HG03066 (cell line): ENCODE measurements around the gene STK24.
"Not testable (repeated sequence)": the region's sequence is repeated elsewhere in the genome, so short reads cannot be mapped to it uniquely, and the experiment has no call there.

Experiments
- ATAC-seq: cut with Tn5 transposase; IDR thresholded peaks from one replicate; pipeline ENCODE4 v1.9.1; 2021; ENCODE audit warnings: low read depth; ENCODE audit not compliant: unreplicated experiment

STK24 gene

DNA sequence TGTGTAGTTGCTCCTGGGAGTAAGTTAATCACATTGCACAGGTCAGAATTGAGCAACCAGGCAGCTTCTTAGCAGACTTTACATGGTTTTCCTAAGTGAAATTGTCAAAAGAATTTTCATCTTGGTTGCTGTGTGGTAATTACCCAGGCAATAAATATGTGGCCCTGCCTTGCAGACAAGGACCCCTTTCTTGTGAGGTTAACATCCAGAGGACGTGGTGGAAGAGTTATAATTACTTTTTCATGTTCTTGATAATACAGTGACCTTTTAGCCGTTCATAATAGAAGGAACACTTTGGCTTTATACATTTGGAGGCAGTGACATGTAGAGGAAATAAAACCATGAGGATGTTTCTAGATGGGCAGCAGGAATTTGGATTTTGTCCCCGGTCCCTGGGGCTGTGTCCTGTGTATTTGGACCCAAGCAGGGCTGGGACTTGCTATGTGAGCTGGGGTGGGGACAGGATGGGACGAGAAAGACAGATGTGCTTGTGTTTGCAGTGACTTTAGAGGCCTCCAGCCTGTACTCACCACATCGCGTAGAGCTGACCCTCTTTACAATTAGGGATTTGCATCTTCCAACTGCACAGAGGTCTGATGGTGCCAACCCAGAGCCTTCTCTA, 156.2 kb downstream of the STK24 start:
- no peak for ATAC-seq

DNA sequence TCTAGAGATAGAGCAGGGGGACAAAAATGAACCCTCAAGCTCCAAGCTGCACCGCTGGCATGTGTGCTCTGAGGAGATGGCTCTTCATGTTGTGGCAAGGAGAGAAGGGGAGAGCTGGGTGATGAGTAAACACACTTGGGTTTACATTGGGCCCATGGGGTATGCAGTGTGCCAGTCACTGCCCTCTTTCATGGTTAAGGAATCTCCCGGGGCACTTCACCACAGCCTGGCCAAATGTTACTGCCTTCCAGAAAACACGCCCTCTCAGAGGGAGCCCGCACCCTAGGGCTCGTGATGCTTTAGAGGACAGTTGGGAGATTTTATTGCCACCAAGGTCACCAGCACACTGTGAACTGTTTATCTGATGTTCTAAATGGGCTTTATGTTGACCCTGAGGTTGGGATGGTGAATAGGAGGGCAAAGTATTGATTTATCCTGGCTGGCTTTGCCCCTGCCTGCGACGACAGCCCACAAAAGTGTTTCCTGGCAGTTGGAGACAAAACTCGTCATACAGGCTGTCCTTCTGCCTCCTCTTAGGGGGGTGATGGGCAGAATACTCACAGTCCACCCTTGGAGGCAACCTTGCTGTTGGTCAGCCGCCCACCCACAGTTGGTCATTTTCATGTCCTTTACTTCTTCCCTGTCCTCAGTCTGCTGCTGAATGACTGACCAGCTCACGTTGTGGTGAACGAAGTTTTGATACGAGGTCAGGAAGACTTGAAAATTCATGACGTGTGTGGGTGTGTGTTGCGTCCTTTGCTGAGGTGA, 156.9 kb downstream of the STK24 start:
- ATAC-seq: no peak

DNA sequence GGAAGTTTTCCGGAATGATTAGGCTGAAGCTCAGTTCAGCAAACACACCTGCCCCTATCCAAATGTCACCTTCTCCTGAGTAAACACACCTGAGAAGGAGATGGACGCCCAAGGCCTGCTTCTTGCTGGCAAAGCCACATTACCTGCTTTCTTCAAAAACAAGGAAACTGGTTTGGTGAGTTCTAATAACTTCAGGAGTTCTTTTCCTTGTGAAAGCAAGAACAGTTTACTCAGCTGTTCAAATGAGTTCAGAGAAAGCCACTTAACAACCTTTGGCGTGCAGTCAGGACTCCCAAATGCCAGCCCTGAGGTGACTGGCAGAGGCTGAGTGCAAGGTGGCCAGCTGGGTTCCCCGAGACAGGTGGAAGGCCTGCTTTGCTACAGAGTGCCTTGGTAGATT, 160.5 kb downstream of the STK24 start:
- ATAC-seq: no peak

DNA sequence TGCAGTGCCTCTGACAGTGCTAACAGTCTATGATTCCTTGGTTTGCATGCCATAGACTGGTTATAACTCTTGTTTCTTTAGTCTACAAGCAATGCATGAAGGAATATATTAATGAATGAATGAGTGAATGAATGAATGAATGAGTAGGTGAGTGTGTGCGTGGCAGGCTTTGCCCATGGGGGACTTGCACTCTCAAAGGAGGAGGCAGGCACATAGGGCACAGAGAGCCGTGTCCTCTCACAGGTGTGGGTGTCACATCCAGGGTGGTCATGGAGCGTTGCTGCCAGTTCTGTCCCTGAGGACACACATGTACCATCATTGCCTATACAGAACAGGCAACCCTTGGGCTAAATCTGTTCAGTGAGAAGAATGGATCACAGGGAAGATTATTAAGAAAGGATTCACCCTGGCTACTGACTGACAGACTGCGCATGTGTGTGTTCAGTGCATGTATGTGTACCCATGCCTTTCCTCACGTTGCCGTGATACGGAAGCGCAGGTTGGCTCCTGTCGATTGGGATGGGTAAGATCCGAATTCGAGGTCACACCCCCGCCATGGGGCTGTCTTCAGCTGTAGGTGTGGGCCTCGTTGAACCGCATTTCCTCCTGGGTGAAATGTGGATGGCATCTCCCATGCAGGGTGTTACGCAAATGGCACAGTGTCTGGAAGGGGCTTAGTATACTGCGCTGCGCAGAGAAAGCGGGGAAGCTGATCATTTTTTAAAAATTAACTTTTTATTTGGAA, 161.4 kb downstream of the STK24 start:
- ATAC-seq: no peak

DNA sequence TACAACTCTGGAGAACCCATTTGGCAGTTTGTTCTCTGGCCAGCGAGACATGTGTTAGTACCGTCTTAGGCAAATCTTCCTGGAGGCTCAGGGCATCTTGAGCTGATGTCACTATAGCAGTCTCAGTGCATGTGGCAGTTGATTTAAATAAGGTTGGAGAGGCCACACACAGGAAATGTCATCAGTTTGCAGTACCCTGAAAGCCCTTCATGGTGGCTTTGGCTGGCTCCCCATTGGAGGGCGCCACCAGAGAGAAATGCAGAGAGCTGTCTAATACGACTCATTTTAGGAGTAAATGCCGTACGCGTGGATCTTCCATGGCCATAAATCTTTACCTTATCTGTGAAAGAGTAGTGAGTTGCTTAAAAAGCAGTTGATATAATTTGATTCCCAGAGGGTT, 163.1 kb downstream of the STK24 start:
- no peak for ATAC-seq

DNA sequence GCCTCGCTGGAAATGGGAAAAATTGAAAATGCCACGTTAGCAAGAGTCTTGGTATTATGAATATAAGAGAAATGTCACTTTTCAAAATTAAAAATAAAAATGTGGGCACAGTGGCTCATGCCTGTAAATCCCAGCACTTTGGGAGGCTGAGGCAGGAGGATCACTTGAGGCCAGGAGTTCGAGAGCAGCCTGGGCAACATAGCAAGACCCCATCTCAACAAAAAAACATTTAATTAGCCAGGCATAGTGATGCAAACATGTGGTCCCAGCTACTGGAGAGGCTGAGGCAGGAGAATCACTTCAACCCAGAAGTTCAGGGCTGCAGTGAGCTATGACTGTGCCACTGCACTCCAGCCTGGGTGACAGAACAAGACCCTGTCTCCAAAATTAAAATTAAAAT, 163.6 kb downstream of the STK24 start:
- ATAC-seq: not testable (repeated sequence)

DNA sequence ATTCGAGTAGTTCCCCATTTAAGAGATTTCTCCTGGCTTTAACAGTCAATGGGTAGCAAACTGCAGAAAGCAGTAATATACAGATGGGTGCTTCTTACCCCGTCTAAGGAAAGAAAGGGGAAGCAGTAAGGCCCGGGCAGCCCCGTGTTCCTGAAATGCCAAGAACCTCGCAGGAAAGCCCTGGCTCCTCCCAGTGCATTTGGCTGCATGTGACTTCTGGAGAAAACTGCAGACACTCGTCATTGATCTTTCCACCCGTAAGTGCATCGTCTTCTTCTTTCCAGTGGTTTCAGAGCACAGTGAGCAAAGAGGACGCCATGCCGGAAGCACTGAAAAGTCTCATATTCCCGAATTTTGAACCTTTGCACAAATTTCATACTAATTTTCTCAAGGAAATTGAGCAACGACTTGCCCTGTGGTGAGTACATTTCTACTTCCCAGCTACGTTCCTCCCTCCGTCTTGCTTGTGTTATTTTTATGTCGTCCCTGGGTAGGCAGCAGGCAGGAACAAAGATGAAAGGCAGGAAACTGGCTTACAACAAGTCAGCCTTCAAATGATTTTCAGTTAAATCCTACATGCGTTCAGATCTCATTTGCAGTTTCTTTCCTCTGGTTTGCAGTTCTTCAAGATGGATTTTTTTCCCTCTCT, 165.2 kb downstream of the STK24 start:
- no peak for ATAC-seq

DNA sequence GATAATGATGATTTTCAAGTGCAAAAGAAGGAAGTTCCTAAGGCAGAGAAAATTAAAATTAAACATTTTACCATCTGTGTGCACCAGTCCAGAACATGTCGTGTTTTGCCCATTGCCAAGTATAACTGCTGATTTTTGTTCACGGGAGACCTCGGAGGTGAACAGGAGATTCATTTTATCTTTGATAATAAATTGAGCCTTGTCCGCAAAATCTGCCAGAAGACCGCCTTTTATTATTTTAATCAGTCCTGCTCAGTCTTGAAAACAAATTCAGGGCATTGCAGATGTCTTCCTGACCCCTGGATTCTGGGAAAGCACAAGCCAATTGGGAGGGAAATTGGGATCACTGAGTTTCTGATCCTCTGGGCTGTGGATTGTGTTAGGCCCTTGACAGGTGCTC, 165.9 kb downstream of the STK24 start:
- no peak for ATAC-seq

DNA sequence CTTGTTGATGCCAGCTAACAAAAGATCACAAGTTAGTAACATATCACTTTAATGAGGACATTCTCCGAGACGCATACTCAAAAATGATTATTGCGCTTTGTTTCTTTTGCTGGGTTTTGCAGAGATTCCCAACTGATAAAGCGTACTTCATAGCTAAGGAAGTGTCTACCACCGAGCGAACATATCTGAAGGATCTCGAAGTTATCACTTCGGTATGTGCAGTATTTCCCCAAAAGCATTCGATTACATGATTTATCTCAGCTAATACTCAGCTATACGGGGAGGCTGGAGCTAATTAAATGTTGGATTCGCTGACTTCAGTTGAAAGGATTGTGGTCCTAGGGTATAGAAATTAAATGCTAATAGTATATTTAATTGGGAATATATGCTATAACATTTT, 166.3 kb downstream of the STK24 start:
- ATAC-seq: no peak

DNA sequence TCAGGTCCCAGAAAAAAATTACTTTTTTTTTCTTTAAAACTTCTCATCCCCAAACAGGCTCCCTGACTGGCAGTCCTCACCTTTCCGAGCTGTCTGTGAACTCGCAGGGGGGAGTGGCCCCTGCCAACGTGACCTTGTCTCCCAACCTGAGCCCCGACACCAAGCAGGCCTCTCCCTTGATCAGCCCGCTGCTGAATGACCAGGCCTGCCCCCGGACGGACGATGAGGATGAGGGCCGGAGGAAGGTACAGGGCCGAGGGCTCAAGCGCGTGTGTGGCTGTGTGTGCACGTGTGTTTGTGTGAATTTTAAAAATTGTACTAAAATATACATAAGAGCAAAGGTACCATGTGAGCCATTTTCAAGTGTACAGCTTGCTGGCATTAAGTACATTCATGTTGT, 167.6 kb downstream of the STK24 start:
- no peak for ATAC-seq

DNA sequence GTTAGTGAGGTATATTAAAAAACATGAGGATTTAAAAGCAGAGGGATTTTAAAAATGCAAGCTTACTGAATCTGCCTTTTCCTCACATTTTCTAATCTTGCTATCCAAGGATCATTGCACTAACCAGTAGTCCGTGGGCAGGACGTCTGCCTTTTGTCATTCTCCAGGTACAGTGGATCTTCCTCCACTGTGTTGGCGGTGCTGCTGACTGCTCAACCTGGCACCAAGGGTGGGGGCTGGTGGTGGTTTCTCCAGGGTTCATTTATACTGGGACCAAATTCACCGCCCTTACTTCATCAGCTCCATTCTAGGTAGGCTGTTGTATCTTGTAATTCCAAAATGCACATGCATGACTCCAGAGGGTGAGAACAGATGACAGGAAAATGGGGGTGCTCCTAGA, 169.3 kb downstream of the STK24 start:
- no peak for ATAC-seq

DNA sequence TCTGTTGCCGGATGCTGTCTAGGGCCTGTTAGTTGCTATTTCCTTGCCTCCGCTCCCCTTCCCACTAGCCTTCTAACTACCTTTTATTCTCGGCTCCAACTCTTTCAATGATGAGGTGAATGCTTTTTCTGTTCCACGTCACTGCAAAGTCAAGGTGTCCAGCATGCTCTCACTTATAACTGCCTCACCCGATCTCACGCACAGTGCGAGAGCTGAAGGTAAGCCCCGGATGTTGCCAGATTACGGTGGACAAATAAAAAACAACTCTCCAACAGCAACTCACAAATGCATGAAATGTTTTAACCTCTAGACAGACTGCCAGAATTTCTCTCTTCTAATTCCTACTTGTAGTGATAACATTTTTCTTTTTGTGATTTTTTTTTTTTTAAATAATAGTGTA, 169.9 kb downstream of the STK24 start:
- ATAC-seq: no peak

DNA sequence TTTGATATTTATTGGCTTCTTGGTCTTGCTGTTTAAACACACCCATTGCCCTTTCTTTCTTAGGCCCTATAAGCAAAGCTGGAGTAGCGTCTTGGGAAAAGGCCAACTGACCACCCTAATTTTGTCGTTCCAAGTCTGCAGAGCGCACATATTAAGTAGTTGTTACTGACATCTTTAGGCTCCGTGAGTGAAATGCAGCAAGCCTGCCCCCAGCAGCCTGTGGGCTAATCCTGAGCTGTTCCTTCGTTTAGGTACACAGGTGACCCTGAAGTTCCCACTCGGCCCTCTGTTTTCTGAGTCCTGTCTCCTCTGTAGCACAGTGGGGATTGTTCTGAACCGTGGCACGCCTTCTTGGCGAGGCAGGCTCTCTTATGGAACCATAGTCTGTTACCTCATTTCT, 170.5 kb downstream of the STK24 start:
- no peak for ATAC-seq

DNA sequence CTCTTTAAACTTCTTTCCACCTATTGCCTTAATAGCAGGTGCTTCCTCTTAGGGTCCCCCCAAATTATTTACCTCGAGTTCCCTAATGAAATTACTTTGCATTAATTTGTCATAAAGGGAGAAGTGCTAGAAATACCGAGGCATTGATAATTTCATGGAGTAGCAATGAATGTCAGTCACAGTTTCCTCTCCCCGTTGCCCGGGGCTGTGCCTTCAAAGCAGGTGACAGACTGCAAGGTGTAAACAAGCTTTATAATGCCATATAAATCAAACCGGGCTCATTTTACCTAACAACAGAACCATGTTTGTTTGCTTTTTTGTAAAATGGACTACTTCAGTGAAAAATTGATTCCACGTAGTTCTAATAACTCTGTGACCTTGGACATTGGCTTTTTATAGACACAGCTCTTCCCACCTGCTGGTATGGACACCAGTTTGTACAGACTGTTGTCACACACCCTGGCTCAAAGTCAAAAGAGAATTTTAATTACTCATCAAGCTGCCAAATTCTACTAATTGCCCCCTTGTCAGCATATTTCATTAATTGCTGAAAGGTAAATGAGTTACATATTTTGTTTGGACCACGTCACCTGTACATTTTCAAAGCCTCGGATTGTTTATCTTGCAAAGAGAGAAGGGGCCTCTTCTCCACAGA, 171.1 kb downstream of the STK24 start:
- ATAC-seq: no peak

DNA sequence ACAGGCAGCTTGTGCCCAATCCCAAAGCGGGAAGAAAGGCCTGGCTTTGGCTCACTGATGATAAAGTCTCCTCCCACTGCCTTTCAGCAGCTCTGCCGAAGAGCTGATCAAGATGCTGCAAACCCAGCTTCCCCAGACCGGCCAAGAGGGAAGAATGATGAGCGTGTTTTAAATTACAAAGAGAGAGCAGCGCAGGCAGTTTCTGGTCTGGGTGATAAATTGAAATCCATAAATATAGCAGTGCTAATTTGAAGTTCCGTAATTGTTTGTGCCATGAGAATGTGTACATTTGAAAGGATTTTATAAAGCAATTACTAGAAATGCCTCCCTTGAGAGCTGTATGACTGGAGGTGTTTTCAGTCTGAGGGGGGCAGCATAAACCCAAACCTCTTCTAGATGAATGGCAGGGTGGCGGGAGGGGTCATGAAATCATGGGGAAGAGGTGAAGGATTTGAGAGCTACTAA, 171.8 kb downstream of the STK24 start:
- no peak for ATAC-seq

DNA sequence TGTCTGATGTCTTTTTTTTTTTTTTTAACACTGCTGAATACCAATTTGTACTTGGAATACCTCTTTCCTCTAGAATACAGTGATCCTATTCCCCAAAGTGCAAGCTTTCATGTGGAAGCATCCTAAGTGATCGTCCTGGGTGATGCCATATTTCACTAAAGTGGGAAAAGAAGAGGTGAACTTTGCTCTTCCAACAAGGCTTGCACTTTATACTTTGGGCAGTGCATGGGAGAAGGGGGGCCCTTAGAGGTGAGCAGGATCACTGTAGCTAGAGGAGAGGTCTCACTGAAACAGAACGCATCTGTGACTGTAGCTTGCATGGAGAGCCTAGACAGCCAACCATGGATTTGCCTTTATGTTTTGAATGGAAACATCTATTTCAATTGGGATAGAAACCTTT, 173.8 kb downstream of the STK24 start:
- ATAC-seq: no peak

DNA sequence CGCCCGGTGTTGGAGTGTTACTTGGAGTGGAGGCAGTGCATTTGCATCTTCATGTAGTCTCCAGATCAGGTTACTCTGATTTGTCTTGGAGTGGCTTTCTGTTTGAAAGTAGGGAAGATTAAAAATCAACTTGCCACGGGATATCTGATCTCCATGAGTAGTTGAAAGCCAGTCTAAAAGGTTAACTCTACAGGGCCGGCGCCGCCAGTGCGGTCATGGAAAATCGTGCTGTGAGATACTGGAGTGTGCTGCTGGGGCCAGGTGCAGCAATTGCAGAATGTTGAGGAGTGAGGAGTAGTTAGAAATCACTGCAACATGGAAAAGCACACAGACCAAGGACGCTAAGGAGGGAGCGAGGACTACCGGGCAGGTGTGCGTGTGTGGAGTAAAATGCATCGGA, 175.0 kb downstream of the STK24 start:
- ATAC-seq: no peak

DNA sequence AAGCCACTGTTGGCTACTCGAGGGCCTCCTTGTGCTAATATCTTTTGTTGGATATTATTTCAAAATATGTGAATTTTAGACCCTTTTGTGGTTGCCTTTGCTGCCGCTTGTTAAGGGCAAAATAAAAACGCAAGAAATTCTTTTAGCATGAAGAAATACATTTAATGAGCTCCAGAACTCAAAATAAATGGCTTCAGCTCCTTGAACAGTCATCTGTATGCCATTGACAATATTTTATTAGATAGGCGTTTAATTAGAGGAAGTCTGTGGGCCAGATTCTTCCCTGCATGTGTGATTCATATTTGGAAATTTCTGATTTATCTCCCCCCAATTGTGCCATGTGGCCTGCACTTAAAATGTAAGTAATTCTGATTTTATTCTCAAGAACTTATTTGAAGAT, 177.2 kb downstream of the STK24 start:
- no peak for ATAC-seq

DNA sequence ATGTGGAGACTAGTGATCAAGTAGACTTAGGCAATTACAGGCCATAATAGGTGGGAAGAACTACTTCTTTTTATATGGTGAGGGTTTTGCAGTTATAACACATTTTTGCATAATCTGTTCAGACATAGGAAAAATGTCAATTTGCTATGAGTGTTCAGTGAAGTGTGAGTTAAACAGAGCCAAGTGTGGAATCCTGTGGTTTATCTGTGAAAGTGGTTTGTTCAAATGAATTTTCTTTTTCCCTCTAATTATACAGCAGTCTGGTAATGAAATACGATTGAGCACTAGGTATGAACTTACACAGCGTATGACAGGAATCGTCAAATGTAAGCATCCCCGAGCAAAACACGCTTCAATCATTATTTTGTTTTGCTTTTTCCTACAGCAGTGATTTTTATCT, 178.3 kb downstream of the STK24 start:
- ATAC-seq: no peak

DNA sequence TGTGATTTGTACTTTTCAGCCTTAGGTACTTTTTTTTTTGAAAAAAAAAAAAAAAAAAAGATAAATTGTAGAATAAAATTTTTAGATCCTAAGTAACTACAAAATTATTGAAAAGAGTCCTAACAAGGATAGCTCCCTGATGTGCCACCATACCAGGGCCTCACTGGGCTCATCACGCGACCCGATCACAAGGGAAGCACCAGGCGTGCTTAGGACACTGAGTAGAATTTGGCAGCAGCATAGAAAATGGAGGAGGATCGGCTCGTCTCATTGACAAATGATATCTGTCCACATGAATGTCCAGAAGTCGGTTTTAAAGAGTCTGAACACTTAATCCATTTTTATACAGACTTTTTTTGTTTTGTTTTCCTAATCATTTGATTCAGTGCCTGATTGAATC, 179.0 kb downstream of the STK24 start:
- no peak for ATAC-seq

DNA sequence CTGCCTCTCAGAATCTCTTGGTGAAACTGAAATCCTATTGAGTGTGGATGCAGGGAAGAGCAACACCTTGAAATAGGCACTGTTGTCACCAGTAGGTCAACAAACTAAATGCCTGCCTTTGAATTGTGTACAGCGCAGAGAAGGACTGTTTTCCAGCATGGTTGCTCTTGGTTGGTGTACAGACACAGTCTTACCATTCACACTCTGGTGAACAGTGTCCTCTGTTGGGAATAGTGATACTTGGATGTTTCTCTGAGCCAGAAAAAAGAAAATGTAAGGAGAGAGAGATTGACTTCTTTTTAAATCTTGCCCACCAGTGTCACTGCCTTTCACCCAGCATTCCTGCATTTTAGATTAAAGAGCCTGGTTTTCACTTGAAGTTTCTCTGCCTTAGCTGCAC, 179.7 kb downstream of the STK24 start:
- no peak for ATAC-seq
